Nephron progenitor cell (in vitro differentiated cells): ENCODE results near the gene CLCNKB.
A peak's percentile ranks its signal among the peaks of the same experiment; 100 is the strongest.
"Not testable (repeated sequence)": the region's sequence is repeated elsewhere in the genome, so short reads cannot be mapped to it uniquely, and the experiment has no call there.

Experiments used
- DNase-seq: peaks from one replicate; pipeline ENCODE4 v3.0.0; 2021
- H3K27ac Mint-ChIP-seq: 2 replicates; pipeline ENCODE4 v1.8.0; 2021; ENCODE audit warnings: mild to moderate bottlenecking, moderate library complexity, mixed read lengths
- H3K27me3 Mint-ChIP-seq: 2 replicates; pipeline ENCODE4 v1.8.0; 2021; ENCODE audit warnings: mild to moderate bottlenecking, low read depth, mixed read lengths; ENCODE audit not compliant: poor library complexity
- H3K36me3 Mint-ChIP-seq: 2 replicates; pipeline ENCODE4 v1.8.0; 2021; ENCODE audit warnings: low read depth, mixed read lengths
- H3K4me1 Mint-ChIP-seq: 2 replicates; pipeline ENCODE4 v1.8.0; 2021; ENCODE audit warnings: mixed read lengths
- H3K4me3 Mint-ChIP-seq: 2 replicates; pipeline ENCODE4 v1.8.0; 2021; ENCODE audit warnings: mild to moderate bottlenecking, moderate library complexity, mixed read lengths
- H3K9me3 Mint-ChIP-seq: 2 replicates; pipeline ENCODE4 v1.8.0; 2021; ENCODE audit warnings: mild to moderate bottlenecking, moderate library complexity, mixed read lengths
- TF ChIP-seq, protein P1 (sequence below): fragments of 200-600 bp; sonication (generic); IDR thresholded peaks from 2 replicates; pipeline ENCODE4 v1.5.0; 2021; ENCODE audit warnings: antibody characterized with exemption

The CLCNKB gene

DNA sequence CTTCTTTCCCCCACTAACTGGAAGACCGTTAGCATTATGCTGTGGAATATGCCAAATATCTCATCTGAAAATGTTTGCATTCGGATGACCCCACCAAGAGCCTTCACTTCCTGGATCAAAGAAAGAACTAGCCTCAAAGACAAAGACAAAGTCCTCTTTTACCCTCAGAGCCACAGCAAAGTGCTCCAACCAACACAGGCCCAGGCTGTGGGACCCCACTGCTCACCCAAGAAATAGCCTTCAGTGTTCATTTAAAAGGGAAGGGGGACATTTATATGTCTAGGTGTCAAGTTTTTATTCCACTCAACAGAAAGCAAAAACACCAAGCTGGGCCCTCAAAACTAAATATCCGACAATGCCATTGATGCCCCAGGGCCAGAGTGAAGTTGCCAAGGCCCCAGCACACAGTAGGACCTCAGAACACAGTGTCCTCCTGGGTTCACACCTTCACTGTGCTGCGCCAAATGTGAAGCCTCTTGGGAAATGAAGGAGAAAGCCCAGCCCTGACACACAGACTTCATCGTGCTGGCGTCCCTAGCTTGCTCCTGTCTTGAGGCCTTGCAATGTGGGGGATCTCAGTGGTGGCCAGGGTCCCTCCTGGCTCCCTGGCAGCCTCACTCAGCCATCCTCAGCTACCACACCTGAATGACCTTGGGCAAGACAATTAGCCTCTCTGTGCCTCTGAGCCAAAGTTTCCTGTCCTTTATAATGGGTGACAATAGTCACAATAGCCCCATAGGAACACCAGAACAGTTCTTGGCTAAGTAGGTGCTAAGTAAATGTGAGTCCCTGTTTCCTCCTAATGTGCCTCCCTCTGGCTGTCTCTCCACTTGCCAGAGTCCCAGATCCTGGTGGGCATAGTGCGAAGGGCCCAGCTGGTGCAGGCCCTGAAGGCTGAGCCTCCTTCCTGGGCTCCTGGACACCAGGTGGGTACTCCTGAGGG lies 11.3 kb downstream of the CLCNKB start:
- Mint-ChIP-seq H3K36me3 (no peaks in the 10 kb centered on the region), H3K4me1 (peaks cover 14% of the 10 kb centered on the region), H3K27me3 (peaks cover 9% of the 10 kb centered on the region), H3K9me3 (no peaks in the 10 kb centered on the region), H3K27ac (no peak overlapping the region), H3K4me3 (no peak overlapping the region)
- DNase-seq, result no peak
- TF ChIP-seq, protein P1, sequence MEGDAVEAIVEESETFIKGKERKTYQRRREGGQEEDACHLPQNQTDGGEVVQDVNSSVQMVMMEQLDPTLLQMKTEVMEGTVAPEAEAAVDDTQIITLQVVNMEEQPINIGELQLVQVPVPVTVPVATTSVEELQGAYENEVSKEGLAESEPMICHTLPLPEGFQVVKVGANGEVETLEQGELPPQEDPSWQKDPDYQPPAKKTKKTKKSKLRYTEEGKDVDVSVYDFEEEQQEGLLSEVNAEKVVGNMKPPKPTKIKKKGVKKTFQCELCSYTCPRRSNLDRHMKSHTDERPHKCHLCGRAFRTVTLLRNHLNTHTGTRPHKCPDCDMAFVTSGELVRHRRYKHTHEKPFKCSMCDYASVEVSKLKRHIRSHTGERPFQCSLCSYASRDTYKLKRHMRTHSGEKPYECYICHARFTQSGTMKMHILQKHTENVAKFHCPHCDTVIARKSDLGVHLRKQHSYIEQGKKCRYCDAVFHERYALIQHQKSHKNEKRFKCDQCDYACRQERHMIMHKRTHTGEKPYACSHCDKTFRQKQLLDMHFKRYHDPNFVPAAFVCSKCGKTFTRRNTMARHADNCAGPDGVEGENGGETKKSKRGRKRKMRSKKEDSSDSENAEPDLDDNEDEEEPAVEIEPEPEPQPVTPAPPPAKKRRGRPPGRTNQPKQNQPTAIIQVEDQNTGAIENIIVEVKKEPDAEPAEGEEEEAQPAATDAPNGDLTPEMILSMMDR, result no peak

DNA sequence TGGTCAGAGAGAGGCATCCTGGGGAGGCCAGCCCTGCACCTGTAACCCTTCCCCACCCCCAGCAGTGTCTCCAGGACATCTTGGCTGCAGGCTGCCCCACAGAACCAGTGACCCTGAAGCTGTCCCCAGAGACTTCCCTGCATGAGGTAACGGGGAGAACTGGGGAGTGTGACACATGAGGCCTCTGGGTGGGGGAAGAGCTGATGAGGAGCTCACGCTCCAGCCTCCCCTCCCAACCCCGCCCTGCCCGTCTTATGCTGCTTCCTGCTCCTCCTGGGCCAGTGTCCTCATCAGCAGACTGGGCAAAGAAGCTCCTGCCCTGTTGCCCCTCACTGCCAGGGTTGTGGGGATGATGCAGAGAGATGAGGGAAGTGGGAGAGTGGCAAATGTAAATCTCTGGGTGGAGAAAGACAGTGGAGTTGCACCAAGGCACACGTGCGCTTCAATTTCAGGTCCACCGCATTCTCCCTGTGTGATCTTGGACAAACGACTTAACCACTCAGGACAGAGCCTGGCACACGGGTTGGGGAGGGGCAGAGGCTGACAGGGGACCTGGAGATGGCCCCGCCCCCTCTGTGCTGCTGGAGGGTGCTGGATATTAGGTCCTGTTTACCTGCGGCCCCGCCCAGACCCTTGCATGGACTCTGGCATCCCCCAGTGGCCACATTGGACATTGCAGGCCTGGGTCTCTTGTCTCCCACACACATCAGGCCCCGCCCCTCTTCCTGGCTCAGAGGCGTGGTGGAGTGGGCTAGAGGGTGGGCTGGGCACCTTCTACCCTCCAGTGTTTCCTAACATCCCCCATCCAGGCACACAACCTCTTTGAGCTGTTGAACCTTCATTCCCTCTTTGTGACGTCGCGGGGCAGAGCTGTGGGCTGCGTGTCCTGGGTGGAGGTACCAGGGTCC lies 12.3 kb downstream of the CLCNKB start:
- H3K9me3 Mint-ChIP-seq, result no peaks in the 10 kb centered on the region
- no peak overlapping the region for H3K27ac Mint-ChIP-seq
- TF ChIP-seq, protein P1, result peak; percentile 95
- peak; percentile 98 for DNase-seq
- H3K27me3 Mint-ChIP-seq, result peaks cover 16% of the 10 kb centered on the region
- H3K36me3 Mint-ChIP-seq, result no peaks in the 10 kb centered on the region
- H3K4me3 Mint-ChIP-seq, result no peak overlapping the region
- peaks cover 8% of the 10 kb centered on the region for H3K4me1 Mint-ChIP-seq

DNA sequence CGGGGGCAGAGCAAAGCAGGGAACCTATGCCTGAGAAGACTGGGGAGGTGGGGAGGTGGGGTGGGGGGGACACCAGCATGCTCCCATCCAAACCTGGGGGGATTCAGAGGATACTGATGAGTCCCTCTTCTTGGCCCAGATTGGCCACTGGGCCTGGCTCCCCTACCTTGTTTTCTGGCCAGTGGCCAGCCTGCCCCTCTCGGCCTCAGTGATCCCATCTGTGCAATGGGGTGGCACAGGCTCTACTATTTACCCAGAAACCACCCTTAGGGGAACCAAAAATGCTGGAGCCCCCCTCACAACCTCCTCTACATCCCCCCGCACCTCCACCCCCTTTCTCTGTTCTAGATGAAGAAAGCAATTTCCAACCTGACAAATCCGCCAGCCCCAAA lies 12.9 kb downstream of the CLCNKB start:
- DNase-seq, H3K27ac Mint-ChIP-seq, H3K4me3 Mint-ChIP-seq, H3K36me3 Mint-ChIP-seq, H3K4me1 Mint-ChIP-seq, H3K9me3 Mint-ChIP-seq: not testable (repeated sequence)
- peaks cover 17% of the 10 kb centered on the region for H3K27me3 Mint-ChIP-seq

DNA sequence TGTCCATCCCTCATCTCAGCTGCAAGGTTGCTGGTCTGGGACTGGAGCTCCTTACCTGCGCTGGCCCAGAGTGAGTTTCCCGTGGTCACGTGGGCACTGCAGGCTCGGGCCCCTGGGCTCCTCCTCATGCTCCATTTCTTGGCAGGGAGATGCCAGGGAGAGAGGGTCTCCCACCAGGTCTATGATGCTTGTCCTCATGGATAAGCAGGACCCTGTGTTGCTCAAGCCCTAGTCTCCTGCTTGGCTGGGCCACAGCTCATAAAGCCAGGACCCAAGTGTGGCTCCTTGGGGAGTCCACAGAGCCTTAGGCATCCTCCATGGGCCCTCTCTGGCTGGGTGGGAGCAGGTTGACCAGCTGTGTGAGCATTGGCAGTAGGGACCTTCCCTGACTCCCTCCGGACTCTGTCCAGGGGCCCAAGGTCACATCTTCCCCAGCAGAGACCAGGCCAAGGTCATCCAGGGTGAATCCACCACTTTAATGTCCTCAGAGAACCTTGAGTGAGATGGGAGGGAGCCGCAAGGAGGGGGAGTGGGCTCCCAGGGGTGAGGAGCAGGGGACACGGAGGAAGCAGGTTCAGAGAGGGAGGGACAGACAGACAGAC lies 13.8 kb downstream of the CLCNKB start:
- H3K27ac Mint-ChIP-seq, DNase-seq, H3K36me3 Mint-ChIP-seq, H3K9me3 Mint-ChIP-seq, H3K4me1 Mint-ChIP-seq, H3K4me3 Mint-ChIP-seq: not testable (repeated sequence)
- H3K27me3 Mint-ChIP-seq, result peaks cover 17% of the 10 kb centered on the region

DNA sequence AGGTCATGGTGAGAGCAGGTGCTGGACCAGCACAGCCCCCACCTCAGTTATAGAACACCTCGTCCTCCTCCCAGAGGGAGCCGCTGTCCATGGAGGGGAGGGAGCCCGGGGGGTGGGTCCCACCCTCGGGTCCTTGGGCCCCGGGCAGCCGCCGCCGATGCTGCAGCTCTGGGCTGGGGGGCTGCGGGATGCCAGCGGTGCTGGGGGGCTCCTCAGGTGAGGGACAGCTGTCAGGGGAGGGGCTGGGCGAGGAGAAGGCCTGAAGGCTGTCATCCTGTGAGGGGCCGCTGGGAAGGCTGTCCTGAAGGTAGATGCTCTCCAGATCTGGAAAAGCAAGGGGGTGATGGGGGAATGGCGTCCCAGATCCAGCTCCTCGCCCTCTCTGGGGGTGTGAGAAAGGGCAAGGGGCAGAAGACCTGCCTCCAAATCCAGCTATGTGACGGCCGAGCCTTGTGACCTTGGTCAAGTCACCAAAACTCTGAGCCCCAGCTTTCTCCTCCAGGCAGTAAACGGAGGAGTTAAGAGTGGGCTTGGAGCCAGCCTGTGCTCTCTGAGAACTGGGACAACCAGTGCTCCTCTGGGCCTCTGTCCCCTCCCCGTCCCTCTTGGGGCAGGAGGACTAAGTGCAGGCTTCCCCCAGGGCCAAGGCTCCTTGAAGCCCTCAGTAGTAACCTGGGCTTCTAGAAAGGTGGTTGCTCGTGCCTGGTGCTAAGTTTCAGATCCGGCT lies 15.0 kb downstream of the CLCNKB start:
- H3K36me3 Mint-ChIP-seq, H3K9me3 Mint-ChIP-seq, H3K27ac Mint-ChIP-seq, H3K4me3 Mint-ChIP-seq, DNase-seq: not testable (repeated sequence)
- Mint-ChIP-seq H3K4me1 (peaks cover 11% of the 10 kb centered on the region), H3K27me3 (peaks cover 17% of the 10 kb centered on the region)

DNA sequence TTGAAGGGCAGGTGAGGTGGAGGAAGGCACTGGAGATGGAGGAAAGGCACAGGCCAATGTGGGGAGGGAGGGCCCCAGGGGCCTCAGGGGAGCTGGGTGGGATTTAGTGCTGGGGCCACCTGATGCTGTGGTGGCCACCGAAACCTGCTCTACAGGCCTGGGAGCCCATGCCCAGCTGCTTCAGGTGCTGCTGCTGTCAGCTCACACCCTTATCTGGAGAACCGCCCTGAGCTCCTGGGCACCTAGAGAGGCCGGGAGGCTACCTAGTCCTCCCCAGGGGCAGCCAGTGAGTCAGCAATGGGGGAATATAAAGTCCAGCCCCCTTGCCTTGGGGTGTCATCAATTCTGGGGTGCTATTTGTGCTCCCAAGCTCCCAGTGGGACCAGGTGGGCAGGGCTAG lies 17.7 kb downstream of the CLCNKB start:
- Mint-ChIP-seq H3K27me3 (peaks cover 19% of the 10 kb centered on the region), H3K4me1 (peaks cover 26% of the 10 kb centered on the region), H3K4me3 (no peak overlapping the region), H3K9me3 (no peaks in the 10 kb centered on the region), H3K27ac (no peak overlapping the region), H3K36me3 (no peaks in the 10 kb centered on the region)
- no peak for DNase-seq
- TF ChIP-seq, protein P1, result no peak

DNA sequence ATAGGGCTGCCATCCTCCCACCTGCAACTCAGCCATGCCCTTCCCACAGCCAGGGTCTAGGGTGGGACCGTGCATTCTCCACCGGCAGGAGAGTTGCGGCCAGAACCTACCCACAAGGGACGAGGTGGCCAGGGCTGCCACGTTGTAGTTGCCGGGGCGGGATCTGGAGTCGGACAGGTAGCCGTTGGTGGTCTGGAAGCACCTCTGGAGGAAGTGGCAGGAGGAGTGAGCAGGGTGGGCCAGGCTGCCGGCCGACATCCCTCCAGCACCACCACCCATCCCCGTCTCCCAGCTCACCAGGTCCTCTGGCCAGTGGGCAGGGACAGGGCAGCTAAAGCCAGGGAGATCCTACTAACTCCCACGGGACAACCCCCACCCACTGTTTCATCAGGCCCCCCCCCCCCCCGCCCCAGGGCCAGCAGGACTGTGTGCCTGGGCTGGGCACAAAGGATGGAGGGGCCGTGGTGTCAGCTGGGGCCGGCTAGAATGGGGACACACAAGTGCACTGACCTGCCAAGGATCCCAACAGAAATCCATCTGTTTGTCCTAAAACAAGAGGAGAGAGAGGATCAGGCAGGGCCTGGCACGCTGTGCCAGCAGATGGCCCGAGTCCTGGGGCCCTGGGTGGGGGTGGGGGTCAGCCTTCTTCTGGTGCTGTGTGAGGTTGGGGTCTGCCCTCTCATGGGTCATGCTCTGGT lies 18.6 kb downstream of the CLCNKB start:
- H3K27me3 Mint-ChIP-seq, result peaks cover 19% of the 10 kb centered on the region
- not testable (repeated sequence) for H3K27ac Mint-ChIP-seq, H3K4me3 Mint-ChIP-seq, H3K9me3 Mint-ChIP-seq, DNase-seq, H3K36me3 Mint-ChIP-seq
- H3K4me1 Mint-ChIP-seq, result peaks cover 26% of the 10 kb centered on the region

DNA sequence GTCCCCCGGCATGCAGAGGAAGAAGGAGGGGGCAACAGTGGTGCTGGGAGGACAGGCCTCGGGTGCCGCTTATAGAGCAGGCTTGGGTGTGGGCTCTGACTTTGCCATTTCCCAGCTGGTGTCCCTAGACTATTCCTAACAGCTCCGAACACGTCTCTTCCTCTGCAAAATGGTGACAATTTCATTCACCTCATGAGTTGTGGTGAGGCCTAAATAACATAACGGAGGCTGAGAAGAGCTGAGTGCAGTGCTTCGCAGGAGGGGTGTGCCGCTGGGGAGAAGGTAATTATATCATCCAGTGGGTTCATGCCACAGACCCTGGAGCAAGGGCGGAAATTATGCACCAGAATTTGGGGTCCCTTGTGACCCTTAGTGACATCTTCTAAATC lies 19.1 kb downstream of the CLCNKB start:
- H3K9me3 Mint-ChIP-seq, H3K4me3 Mint-ChIP-seq, H3K36me3 Mint-ChIP-seq, H3K27ac Mint-ChIP-seq, DNase-seq: not testable (repeated sequence)
- Mint-ChIP-seq H3K27me3 (peaks cover 19% of the 10 kb centered on the region), H3K4me1 (peaks cover 32% of the 10 kb centered on the region)
